GM23248 (cell line): ENCODE results near the gene SAMSN1. TPM values are rescaled to one million over a fixed set of nuclear protein-coding genes. Genes with fewer than 3 reads are reported as not detected.

Experiments used
- DNase-seq: peaks from one replicate; pipeline ENCODE4 v3.0.0-alpha.2; 2015
- H2AFZ ChIP-seq: fragments of 200-600 bp; sonication (generic); 2 replicates; pipeline ENCODE4 v1.6.1; 2016; ENCODE audit warnings: antibody characterized with exemption
- H3F3A ChIP-seq: fragments of 200-600 bp; sonication (generic); 2 replicates; pipeline ENCODE4 v1.6.1; 2016; ENCODE audit warnings: mild to moderate bottlenecking, antibody characterized with exemption, mixed run types; ENCODE audit not compliant: insufficient read depth
- H3K27ac ChIP-seq: fragments of 200-600 bp; sonication (generic); 2 replicates; pipeline ENCODE4 v1.5.1; 2016; ENCODE audit warnings: mild to moderate bottlenecking
- H3K27me3 ChIP-seq: fragments of 200-600 bp; sonication (generic); replicated peaks from 2 replicates; pipeline ENCODE4 v1.6.1; 2016; ENCODE audit warnings: mild to moderate bottlenecking; ENCODE audit not compliant: insufficient read depth
- H3K36me3 ChIP-seq: fragments of 200-600 bp; sonication (generic); 2 replicates; pipeline ENCODE4 v1.6.1; 2016; ENCODE audit warnings: low read depth, mild to moderate bottlenecking
- H3K4me1 ChIP-seq: fragments of 200-600 bp; sonication (generic); 2 replicates; pipeline ENCODE4 v1.6.1; 2016; ENCODE audit warnings: mild to moderate bottlenecking; ENCODE audit not compliant: insufficient read depth
- H3K4me2 ChIP-seq: fragments of 200-600 bp; sonication (generic); one replicate; pipeline ENCODE4 v1.6.1; 2016; ENCODE audit warnings: mild to moderate bottlenecking; ENCODE audit not compliant: unreplicated experiment
- H3K4me3 ChIP-seq: fragments of 200-600 bp; sonication (generic); 2 replicates; pipeline ENCODE4 v1.5.1; 2016; ENCODE audit warnings: mild to moderate bottlenecking
- H3K79me2 ChIP-seq: fragments of 200-600 bp; sonication (generic); 2 replicates; pipeline ENCODE4 v1.6.1; 2016; ENCODE audit warnings: mild to moderate bottlenecking; ENCODE audit not compliant: insufficient read depth
- H3K9ac ChIP-seq: fragments of 200-600 bp; sonication (generic); 2 replicates; pipeline ENCODE4 v1.6.1; 2016; ENCODE audit warnings: mild to moderate bottlenecking
- H3K9me2 ChIP-seq: fragments of 200-600 bp; sonication (generic); 2 replicates; pipeline ENCODE4 v1.6.1; 2016; ENCODE audit warnings: mixed run types, mild to moderate bottlenecking, moderate library complexity; ENCODE audit not compliant: insufficient read depth
- H3K9me3 ChIP-seq: fragments of 200-600 bp; sonication (generic); one replicate; pipeline ENCODE4 v1.6.1; 2017; ENCODE audit warnings: low read depth
- H4K20me1 ChIP-seq: fragments of 200-600 bp; sonication (generic); 2 replicates; pipeline ENCODE4 v1.6.0; 2016; ENCODE audit not compliant: insufficient read depth
- EZH2 ChIP-seq: fragments of 200-600 bp; sonication (generic); IDR thresholded peaks from 2 replicates; pipeline ENCODE4 v1.6.1; 2018; ENCODE audit warnings: antibody characterized with exemption, mild to moderate bottlenecking; ENCODE audit not compliant: insufficient read depth, poor library complexity, severe bottlenecking
- EZH2phosphoT487 ChIP-seq: fragments of 200-600 bp; sonication (generic); IDR thresholded peaks from 2 replicates; pipeline ENCODE4 v1.6.1; 2018; ENCODE audit warnings: antibody characterized with exemption, moderate library complexity, mild to moderate bottlenecking, low read depth; ENCODE audit not compliant: insufficient read depth
- WGBS, 2 experiments: methylation state at CpG; one replicate each; pipeline ENCODE4 v1.1.6; 2015 to 2017; ENCODE audit warnings: low lambda C conversion rate in 2 of 2, low coverage in 1 of 2; ENCODE audit errors: missing lambda C conversion rate in 2 of 2; 5-methylcytosine and 5-hydroxymethylcytosine counted together
- in situ Hi-C: fragments of 300-500 bp; cut with MboI; formaldehyde crosslinking; loops from 2 replicates; pipeline ENCODE4 v1.15.0; 2020
- polyA plus RNA-seq: library from polyadenylated mRNA; unstranded; fragments of >200 nt; fragmentation: Nextera tagmentation; extraction: Ambion mirVana; gene quantifications from 2 replicates; pipeline ENCODE4 v1.2.1, GENCODE V29; 2016
- total RNA-seq: library from RNA; depleted of rRNA; stranded (reverse); fragments of >200 nt; shearing (Covaris generic); gene quantifications from 2 replicates; pipeline ENCODE4 v1.2.3, GENCODE V29; 2014

SAMSN1 gene
- total and polyA plus RNA-seq, 2 experiments from 2014 or later = not detected

GRCh38 chr21:14487490-14488432, 58.4 kb downstream of the SAMSN1 start:
- Histone ChIP-seq H3K27ac (no peak overlapping the region), H3K36me3 (no peaks in the 10 kb centered on the region), H3F3A (no peaks in the 10 kb centered on the region), H2AFZ (no peak overlapping the region), H4K20me1 (no peaks in the 10 kb centered on the region), H3K9me2 (no peaks in the 10 kb centered on the region), H3K9me3 (no peaks in the 10 kb centered on the region), H3K4me3 (no peak overlapping the region), H3K4me1 (no peaks in the 10 kb centered on the region), H3K9ac (no peak overlapping the region), H3K79me2 (no peaks in the 10 kb centered on the region), H3K27me3 (no peaks in the 10 kb centered on the region), H3K4me2 (no peak overlapping the region)
- TF ChIP-seq EZH2 (no peak), EZH2phosphoT487 (no peak)
- no peak for DNase-seq
- in situ Hi-C loops = no loop called here

- H3K4me3 ChIP-seq = no peak overlapping the region
- no peaks in the 10 kb centered on the region for H3K36me3 ChIP-seq
- H3K9me3 ChIP-seq = no peaks in the 10 kb centered on the region
- no peaks in the 10 kb centered on the region for H3K4me1 ChIP-seq
- WGBS, 2 experiments = 60 to 69% methylated on average over 3 of the region's 3 CpGs
- H3K79me2 ChIP-seq = no peaks in the 10 kb centered on the region
- no peaks in the 10 kb centered on the region for H3F3A ChIP-seq
- H3K4me2 ChIP-seq = no peak overlapping the region
- H3K27ac ChIP-seq = no peak overlapping the region
- in situ Hi-C loops = no loop called here
- H3K9ac ChIP-seq = no peak overlapping the region
- no peaks in the 10 kb centered on the region for H3K27me3 ChIP-seq
- TF ChIP-seq EZH2 (no peak), EZH2phosphoT487 (no peak)
- no peak for DNase-seq
- no peak overlapping the region for H2AFZ ChIP-seq
- no peaks in the 10 kb centered on the region for H3K9me2 ChIP-seq
- H4K20me1 ChIP-seq = no peaks in the 10 kb centered on the region
Observed at GRCh38 chr21:14486869-14487268, 59.2 kb downstream of the SAMSN1 start.

- H3K4me3 ChIP-seq = no peak overlapping the region
- DNase-seq = no peak
- H3K36me3 ChIP-seq = no peaks in the 10 kb centered on the region
- no peaks in the 10 kb centered on the region for H3K79me2 ChIP-seq
- no peaks in the 10 kb centered on the region for H3K9me2 ChIP-seq
- H3K4me1 ChIP-seq = no peaks in the 10 kb centered on the region
- H3K27me3 ChIP-seq = no peaks in the 10 kb centered on the region
- H4K20me1 ChIP-seq = no peaks in the 10 kb centered on the region
- 32 to 34% methylated on average over 2 of the region's 2 CpGs for WGBS, 2 experiments
- H2AFZ ChIP-seq = no peak overlapping the region
- no peaks in the 10 kb centered on the region for H3K9me3 ChIP-seq
- H3F3A ChIP-seq = no peaks in the 10 kb centered on the region
- no peak overlapping the region for H3K9ac ChIP-seq
- no peak overlapping the region for H3K27ac ChIP-seq
- TF ChIP-seq EZH2phosphoT487 (no peak), EZH2 (no peak)
- in situ Hi-C loops = no loop called here
- H3K4me2 ChIP-seq = no peak overlapping the region
Observed at GRCh38 chr21:14484188-14485009, 61.7 kb downstream of the SAMSN1 start.

DNA sequence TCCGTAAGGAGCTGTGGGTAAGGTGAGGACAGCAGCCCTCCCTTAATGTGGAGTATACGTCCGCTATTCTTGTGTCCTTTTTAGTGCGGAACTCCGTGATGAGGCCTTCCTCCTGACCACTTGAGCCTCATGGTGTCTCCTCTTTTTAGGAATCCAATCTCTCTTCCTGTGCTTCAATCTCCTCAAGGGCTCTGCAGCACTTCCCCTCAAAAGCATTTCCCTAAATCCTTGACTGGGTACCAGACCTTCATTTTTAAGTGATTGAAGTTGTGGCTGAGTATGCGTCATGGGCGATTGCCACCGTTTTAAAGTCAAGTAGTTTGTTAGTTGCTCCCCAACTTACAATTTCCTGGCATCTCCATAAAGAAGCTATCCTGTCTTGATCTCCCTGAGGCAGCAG, 62.8 kb downstream of the SAMSN1 start:
- Histone ChIP-seq H3K9ac (no peak overlapping the region), H3K4me2 (no peak overlapping the region), H3F3A (no peaks in the 10 kb centered on the region), H3K27me3 (no peaks in the 10 kb centered on the region), H3K27ac (no peak overlapping the region), H3K9me2 (no peaks in the 10 kb centered on the region), H3K36me3 (no peaks in the 10 kb centered on the region), H3K4me1 (no peaks in the 10 kb centered on the region), H3K79me2 (no peaks in the 10 kb centered on the region), H3K4me3 (no peak overlapping the region), H3K9me3 (no peaks in the 10 kb centered on the region), H4K20me1 (no peaks in the 10 kb centered on the region), H2AFZ (no peak overlapping the region)
- in situ Hi-C loops = no loop called here
- no peak for DNase-seq
- 66 to 67% methylated on average over 8 of the region's 8 CpGs for WGBS, 2 experiments
- TF ChIP-seq EZH2 = no peak
